ENCODE results near the gene SLC2A13. TPM values are rescaled to one million over a fixed set of nuclear protein-coding genes. Genes with fewer than 3 reads are reported as not detected.
"Not testable (repeated sequence)": the region's sequence is repeated elsewhere in the genome, so short reads cannot be mapped to it uniquely, and the experiment has no call there.

Gene SLC2A13
- total RNA-seq, 1 experiment from 2014 or later, result 1.6 TPM

GRCh38 chr12:39852346-39852745 is 253.5 kb downstream of the SLC2A13 start:
- Histone ChIP-seq H3K79me2 (ENCODE audit: low read depth) (no peaks in the 10 kb centered on the region), H3K27me3 (ENCODE audit: insufficient read depth, low read depth) (no peaks in the 10 kb centered on the region), H2AFZ (no peak overlapping the region), H3F3A (ENCODE audit: insufficient read depth, low read depth) (no peaks in the 10 kb centered on the region), H3K4me2 (no peak overlapping the region), H3K36me3 (ENCODE audit: low read depth) (no peaks in the 10 kb centered on the region), H4K20me1 (ENCODE audit: insufficient read depth) (no peaks in the 10 kb centered on the region), H3K4me1 (replicated peaks; ENCODE audit: insufficient read depth) (no peaks in the 10 kb centered on the region), H3K9me3 (ENCODE audit: insufficient read depth, low read depth) (no peaks in the 10 kb centered on the region), H3K4me3 (no peak overlapping the region), H3K9me2 (ENCODE audit: insufficient read depth) (no peaks in the 10 kb centered on the region), H3K27ac (no peak overlapping the region)
- TF ChIP-seq EZH2 (IDR thresholded peaks at IDR 0.05; ENCODE audit: low read depth), result no peak
- TF ChIP-seq CTCF (conservative IDR thresholded peaks at IDR 0.05), result no peak
- ChIA-PET CTCF (no interaction called here), POLR2A (ENCODE audit: unreplicated experiment) (no interaction called here)
- no peak for DNase-seq
- BruUV-seq (replicated peaks), result no TSS peak
- intact Hi-C loops (cut with micrococcal nuclease; ENCODE audit: unreplicated experiment), result no loop called here

- H3K4me2 ChIP-seq; H3K27ac ChIP-seq; H3K9me3 ChIP-seq (ENCODE audit: insufficient read depth, low read depth); POLR2A ChIA-PET (ENCODE audit: unreplicated experiment); H3K4me3 ChIP-seq; H2AFZ ChIP-seq; DNase-seq; H3F3A ChIP-seq (ENCODE audit: insufficient read depth, low read depth); H3K27me3 ChIP-seq (ENCODE audit: insufficient read depth, low read depth); intact Hi-C loops (cut with micrococcal nuclease; ENCODE audit: unreplicated experiment); CTCF ChIA-PET; H3K36me3 ChIP-seq (ENCODE audit: low read depth); H4K20me1 ChIP-seq (ENCODE audit: insufficient read depth); BruUV-seq (replicated peaks); H3K4me1 ChIP-seq (replicated peaks; ENCODE audit: insufficient read depth); H3K9me2 ChIP-seq (ENCODE audit: insufficient read depth); H3K79me2 ChIP-seq (ENCODE audit: low read depth): not testable (repeated sequence)
Measured at GRCh38 chr12:39848218-39848617, 257.7 kb downstream of the SLC2A13 start.

GRCh38 chr12:39846971-39847650 is 258.8 kb downstream of the SLC2A13 start:
- Histone ChIP-seq H3K27ac (no peak overlapping the region), H3K36me3 (ENCODE audit: low read depth) (no peaks in the 10 kb centered on the region), H3K4me2 (no peak overlapping the region), H3K4me3 (no peak overlapping the region), H2AFZ (no peak overlapping the region), H3F3A (ENCODE audit: insufficient read depth, low read depth) (no peaks in the 10 kb centered on the region), H3K9me2 (ENCODE audit: insufficient read depth) (no peaks in the 10 kb centered on the region), H4K20me1 (ENCODE audit: insufficient read depth) (no peaks in the 10 kb centered on the region), H3K27me3 (ENCODE audit: insufficient read depth, low read depth) (no peaks in the 10 kb centered on the region), H3K9me3 (ENCODE audit: insufficient read depth, low read depth) (no peaks in the 10 kb centered on the region), H3K4me1 (replicated peaks; ENCODE audit: insufficient read depth) (no peaks in the 10 kb centered on the region), H3K79me2 (ENCODE audit: low read depth) (no peaks in the 10 kb centered on the region)
- DNase-seq, result no peak
- POLR2A ChIA-PET (ENCODE audit: unreplicated experiment), result no interaction called here
- BruUV-seq (replicated peaks), result no TSS peak
- no peak for TF ChIP-seq CTCF (conservative IDR thresholded peaks at IDR 0.05)
- TF ChIP-seq EZH2 (IDR thresholded peaks at IDR 0.05; ENCODE audit: low read depth), result no peak
- intact Hi-C loops (cut with micrococcal nuclease; ENCODE audit: unreplicated experiment), result no loop called here
- CTCF ChIA-PET, result no interaction called here

- H4K20me1 ChIP-seq (ENCODE audit: insufficient read depth), result no peaks in the 10 kb centered on the region
- ChIA-PET POLR2A (ENCODE audit: unreplicated experiment) (no interaction called here), CTCF (no interaction called here)
- no peak for TF ChIP-seq EZH2 (IDR thresholded peaks at IDR 0.05; ENCODE audit: low read depth)
- TF ChIP-seq CTCF (conservative IDR thresholded peaks at IDR 0.05), result no peak
- H3K27me3 ChIP-seq (ENCODE audit: insufficient read depth, low read depth), result no peaks in the 10 kb centered on the region
- no TSS peak for BruUV-seq (replicated peaks)
- no peaks in the 10 kb centered on the region for H3K9me3 ChIP-seq (ENCODE audit: insufficient read depth, low read depth)
- no peak overlapping the region for H3K27ac ChIP-seq
- no peaks in the 10 kb centered on the region for H3K79me2 ChIP-seq (ENCODE audit: low read depth)
- H3K4me3 ChIP-seq, result no peak overlapping the region
- no peaks in the 10 kb centered on the region for H3K4me1 ChIP-seq (replicated peaks; ENCODE audit: insufficient read depth)
- H3K36me3 ChIP-seq (ENCODE audit: low read depth), result no peaks in the 10 kb centered on the region
- H3F3A ChIP-seq (ENCODE audit: insufficient read depth, low read depth), result no peaks in the 10 kb centered on the region
- H3K4me2 ChIP-seq, result no peak overlapping the region
- H3K9me2 ChIP-seq (ENCODE audit: insufficient read depth), result no peaks in the 10 kb centered on the region
- intact Hi-C loops (cut with micrococcal nuclease; ENCODE audit: unreplicated experiment), result no loop called here
- no peak overlapping the region for H2AFZ ChIP-seq
- DNase-seq, result no peak
Measured at GRCh38 chr12:39846304-39846703, 259.6 kb downstream of the SLC2A13 start.
